Measurements from ENCODE around the gene LYPD3. TPM values are rescaled to one million over a fixed set of nuclear protein-coding genes. Genes with fewer than 3 reads are reported as not detected.
A peak's percentile ranks its signal among the peaks of the same experiment; 100 is the strongest.

Gene LYPD3
- total RNA-seq, 1 experiment from 2014 or later = 1.8 TPM

DNA sequence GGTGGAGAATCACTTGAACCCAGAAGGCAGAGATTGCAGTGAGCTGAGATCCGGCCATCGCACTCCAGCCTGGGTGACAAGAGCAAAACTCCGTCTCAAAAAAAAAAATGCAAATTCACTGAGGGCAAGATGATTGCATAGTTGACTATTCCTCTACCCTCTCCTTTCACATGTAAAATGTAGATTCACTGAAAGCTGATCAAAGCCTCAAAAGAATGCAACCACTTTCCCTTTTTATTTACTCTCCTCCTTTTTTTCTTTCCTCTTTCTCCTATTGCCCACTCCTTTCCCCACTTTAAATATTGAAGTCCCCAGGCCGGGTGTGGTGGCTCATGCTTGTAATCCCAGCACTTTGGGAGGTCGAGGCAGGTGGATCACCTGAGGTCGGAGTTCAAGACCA, 44.5 kb downstream of the LYPD3 start:
- no peak overlapping the region for H3T11ph ChIP-seq (ENCODE audit: low read length)
- H3K27me3 Mint-ChIP-seq (ENCODE audit: low read depth) = no peaks in the 10 kb centered on the region; the same call in 1 of the 2 replicates
- H2BK5ac ChIP-seq (ENCODE audit: insufficient read length, low read length) = no peak overlapping the region
- H4K20me1 ChIP-seq (ENCODE audit: control insufficient read depth, insufficient read depth, insufficient read length) = no peaks in the 10 kb centered on the region
- no peak overlapping the region for H3K4ac ChIP-seq (ENCODE audit: low read depth, low read length)
- H2AK5ac ChIP-seq (ENCODE audit: insufficient read length, low read length) = no peak overlapping the region
- peaks cover 10 to 23% of the 10 kb centered on the region in 2 experiments; a peak in 3 of 4 replicates for H3K4me1 Mint-ChIP-seq
- H2BK20ac ChIP-seq (ENCODE audit: low read depth, low read length, poor library complexity, severe bottlenecking) = no peak overlapping the region
- TF ChIP-seq, protein P1, sequence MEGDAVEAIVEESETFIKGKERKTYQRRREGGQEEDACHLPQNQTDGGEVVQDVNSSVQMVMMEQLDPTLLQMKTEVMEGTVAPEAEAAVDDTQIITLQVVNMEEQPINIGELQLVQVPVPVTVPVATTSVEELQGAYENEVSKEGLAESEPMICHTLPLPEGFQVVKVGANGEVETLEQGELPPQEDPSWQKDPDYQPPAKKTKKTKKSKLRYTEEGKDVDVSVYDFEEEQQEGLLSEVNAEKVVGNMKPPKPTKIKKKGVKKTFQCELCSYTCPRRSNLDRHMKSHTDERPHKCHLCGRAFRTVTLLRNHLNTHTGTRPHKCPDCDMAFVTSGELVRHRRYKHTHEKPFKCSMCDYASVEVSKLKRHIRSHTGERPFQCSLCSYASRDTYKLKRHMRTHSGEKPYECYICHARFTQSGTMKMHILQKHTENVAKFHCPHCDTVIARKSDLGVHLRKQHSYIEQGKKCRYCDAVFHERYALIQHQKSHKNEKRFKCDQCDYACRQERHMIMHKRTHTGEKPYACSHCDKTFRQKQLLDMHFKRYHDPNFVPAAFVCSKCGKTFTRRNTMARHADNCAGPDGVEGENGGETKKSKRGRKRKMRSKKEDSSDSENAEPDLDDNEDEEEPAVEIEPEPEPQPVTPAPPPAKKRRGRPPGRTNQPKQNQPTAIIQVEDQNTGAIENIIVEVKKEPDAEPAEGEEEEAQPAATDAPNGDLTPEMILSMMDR (conservative IDR thresholded peaks at IDR 0.05) = no peak
- H3K9ac ChIP-seq (ENCODE audit: extremely low read depth, insufficient read length, low read length) = no peak overlapping the region
- no peak overlapping the region for H3K27ac ChIP-seq (ENCODE audit: insufficient read length, low read depth, low read length)
- no peaks in the 10 kb centered on the region for H3K27me3 ChIP-seq (ENCODE audit: insufficient read depth, low read length)
- no peak overlapping the region for H3K14ac ChIP-seq (ENCODE audit: insufficient read depth, low read length)
- no peak overlapping the region for H3K4me3 Mint-ChIP-seq
- H4K91ac ChIP-seq (ENCODE audit: insufficient read length, low read depth, low read length) = no peak overlapping the region
- H3K23ac ChIP-seq (ENCODE audit: insufficient read length, low read depth, low read length) = no peak overlapping the region
- DNase-seq = no peak
- no peak overlapping the region for H4K8ac ChIP-seq (replicated peaks; ENCODE audit: insufficient read length, low read depth, low read length)
- H2AFZ ChIP-seq (ENCODE audit: low read length) = no peak overlapping the region
- no peak overlapping the region for H2BK12ac ChIP-seq (ENCODE audit: insufficient read length, low read depth, low read length)
- peak overlapping the region in 1 of 3 experiments; percentile 14; a peak in 2 of 7 replicates for H3K27ac Mint-ChIP-seq
- H4K5ac ChIP-seq (ENCODE audit: insufficient read length, low read depth, low read length) = no peak overlapping the region
- H3K4me2 ChIP-seq (ENCODE audit: insufficient read depth, insufficient read length, low read length) = no peak overlapping the region
- no peak overlapping the region for H2BK15ac ChIP-seq (ENCODE audit: low read depth, low read length)
- no peaks in the 10 kb centered on the region for H3K9me3 ChIP-seq (ENCODE audit: control insufficient read depth, low read depth, low read length)
- no peaks in the 10 kb centered on the region for H3K23me2 ChIP-seq (ENCODE audit: insufficient read length, low read depth, low read length, poor library complexity, severe bottlenecking)
- H2BK120ac ChIP-seq (ENCODE audit: low read depth, low read length, poor library complexity, severe bottlenecking) = no peak overlapping the region
- no peak overlapping the region for H3K56ac ChIP-seq (ENCODE audit: insufficient read length, low read depth, low read length)
- H3K79me1 ChIP-seq (ENCODE audit: insufficient read depth, low read depth, low read length, poor library complexity, severe bottlenecking) = no peaks in the 10 kb centered on the region
- no peaks in the 10 kb centered on the region for H3K79me2 ChIP-seq (ENCODE audit: insufficient read depth, low read length)
- H3K4me1 ChIP-seq (ENCODE audit: insufficient read depth, low read length) = peaks cover 3% of the 10 kb centered on the region; the same call in 1 of the 2 replicates
- H3K18ac ChIP-seq (ENCODE audit: insufficient read length, low read depth, low read length) = no peak overlapping the region
- H3K9me3 Mint-ChIP-seq = peaks cover 14 to 42% of the 10 kb centered on the region in 2 experiments
- WGBS (ENCODE audit: extremely low coverage, insufficient read length, low lambda C conversion rate) = no CpG with 5 or more reads among the region's 6 CpGs
- peaks cover 0 to 11% (median 0%) of the 10 kb centered on the region in 3 experiments; a peak in 3 of 7 replicates for H3K36me3 Mint-ChIP-seq (ENCODE audit: insufficient read depth in 1 of 3, low read depth in 3 of 3)

All from H9 (cell line).